Lower leg skin (tissue), 3 donors: ENCODE measurements around the gene ARHGAP5.

ENCODE experiments used
- CTCF ChIP-seq, 3 donors: fragments of 450-650 bp; IDR thresholded peaks; one replicate each; pipeline ENCODE4 v1.5.1; 2016; ENCODE audit warnings: antibody characterized with exemption in 3 of 3, mild to moderate bottlenecking in 3 of 3, moderate library complexity in 2 of 3
- POLR2A ChIP-seq, 2 donors: fragments of 450-650 bp; IDR thresholded peaks; one replicate each; pipeline ENCODE4 v1.6.1; 2016 to 2017; ENCODE audit warnings: antibody characterized with exemption in 2 of 2, mild to moderate bottlenecking in 1 of 2, moderate library complexity in 1 of 2

DNA sequence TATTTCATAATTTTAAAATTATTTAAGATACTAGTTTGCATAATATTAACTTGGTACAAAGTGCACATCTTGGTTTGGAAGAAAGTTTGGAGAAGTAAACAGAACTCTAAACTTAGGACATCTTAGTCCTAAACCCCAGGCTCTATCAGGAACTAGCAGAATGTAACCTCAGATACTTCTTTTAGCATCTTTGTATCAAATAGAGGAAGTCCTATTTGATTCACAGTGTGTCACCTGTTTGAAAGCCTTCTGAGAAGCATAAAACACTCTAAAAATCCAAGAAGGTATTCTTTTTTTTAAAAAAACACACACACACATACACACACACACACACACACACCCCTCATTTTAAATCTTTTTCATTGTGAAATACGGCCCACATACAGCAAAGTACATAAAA, 112.7 kb downstream of the ARHGAP5 start:
- TF ChIP-seq POLR2A (IDR thresholded peaks at IDR 0.05) (no peak), CTCF (IDR thresholded peaks at IDR 0.05) (no peak)
